HEK293T (cell line): ENCODE results near the gene TMEM178A.

Source experiments
- FOXA1 ChIP-seq: fragments of 450-650 bp; IDR thresholded peaks from 2 replicates; pipeline ENCODE4 v1.6.1; 2016; ENCODE audit warnings: mild to moderate bottlenecking
- FOXK2 ChIP-seq: fragments of 450-650 bp; IDR thresholded peaks from 2 replicates; pipeline ENCODE4 v1.6.1; 2016; ENCODE audit warnings: mild to moderate bottlenecking
- L3MBTL2 ChIP-seq: fragments of 450-650 bp; conservative IDR thresholded peaks from 2 replicates; pipeline ENCODE4 v1.6.1; 2016; ENCODE audit warnings: mild to moderate bottlenecking
- PKNOX1 ChIP-seq: fragments of 450-650 bp; IDR thresholded peaks from 2 replicates; pipeline ENCODE4 v1.6.1; 2016
- SP1 ChIP-seq: fragments of 450-650 bp; IDR thresholded peaks from 2 replicates; pipeline ENCODE4 v1.6.1; 2017

- no peak for TF ChIP-seq SP1
- no peak for TF ChIP-seq L3MBTL2
- no peak for TF ChIP-seq PKNOX1
- no peak for TF ChIP-seq FOXK2
- TF ChIP-seq FOXA1 = no peak
Measured at GRCh38 chr2:39693245-39693644, 27.5 kb downstream of the TMEM178A start.
